HTR-8/SVneo (cell line): ENCODE results near the gene USP32.
"Not testable (repeated sequence)": the region's sequence is repeated elsewhere in the genome, so short reads cannot be mapped to it uniquely, and the experiment has no call there.

Source experiments
- DNase-seq: peaks from one replicate; pipeline ENCODE4 v3.0.0; 2011; ENCODE audit warnings: low spot score, mixed read lengths; ENCODE audit not compliant: insufficient read length
- FAIRE-seq: peaks from 2 replicates; lab custom pipeline; 2011; peaks lifted over from hg19 to GRCh38; lab: Jason Lieb, UNC

USP32 gene

GRCh38 chr17:60190032-60190431, 201.9 kb downstream of the USP32 start:
- FAIRE-seq, result not testable (repeated sequence)

GRCh38 chr17:60188759-60189158, 203.2 kb downstream of the USP32 start:
- FAIRE-seq, result no peak
- no peak for DNase-seq

More at GRCh38 chr17:60190032-60190431, 201.9 kb downstream of the USP32 start:
- DNase-seq, result not testable (repeated sequence)

GRCh38 chr17:60186846-60187745, 204.8 kb downstream of the USP32 start:
- DNase-seq, FAIRE-seq: not testable (repeated sequence)

- not testable (repeated sequence) for DNase-seq, FAIRE-seq
Measured at GRCh38 chr17:60186372-60186771, 205.6 kb downstream of the USP32 start.

GRCh38 chr17:60180380-60180779, 211.6 kb downstream of the USP32 start:
- FAIRE-seq, DNase-seq: not testable (repeated sequence)

- not testable (repeated sequence) for FAIRE-seq, DNase-seq
Measured at GRCh38 chr17:60178180-60178579, 213.8 kb downstream of the USP32 start.

- not testable (repeated sequence) for DNase-seq, FAIRE-seq
Measured at GRCh38 chr17:60176763-60177162, 215.2 kb downstream of the USP32 start.

- DNase-seq, result peak; percentile 17
Measured at GRCh38 chr17:60174767-60175166, 217.2 kb downstream of the USP32 start.

GRCh38 chr17:60174035-60174434, 217.9 kb downstream of the USP32 start:
- FAIRE-seq, result no peak
- DNase-seq, result no peak

More at GRCh38 chr17:60174767-60175166, 217.2 kb downstream of the USP32 start:
- not testable (repeated sequence) for FAIRE-seq

- FAIRE-seq (no peak), DNase-seq (no peak)
Measured at GRCh38 chr17:60173304-60173819, 218.6 kb downstream of the USP32 start.

- DNase-seq (no peak), FAIRE-seq (no peak)
Measured at GRCh38 chr17:60171753-60172079, 220.2 kb downstream of the USP32 start.

GRCh38 chr17:60170835-60171752, 220.8 kb downstream of the USP32 start:
- FAIRE-seq, result peak; percentile 64
- DNase-seq, result no peak

GRCh38 chr17:60169921-60170817, 221.8 kb downstream of the USP32 start:
- FAIRE-seq, result no peak
- DNase-seq, result peak; percentile 35

GRCh38 chr17:60168654-60169053, 223.3 kb downstream of the USP32 start:
- DNase-seq (peak; percentile 20), FAIRE-seq (peak; percentile 68)

- FAIRE-seq, result no peak
- no peak for DNase-seq
Measured at GRCh38 chr17:60167065-60167741, 224.7 kb downstream of the USP32 start.

- FAIRE-seq (peak; percentile 72), DNase-seq (no peak)
Measured at GRCh38 chr17:60165971-60166370, 226.0 kb downstream of the USP32 start.

- DNase-seq (no peak), FAIRE-seq (peak; percentile 31)
Measured at GRCh38 chr17:60165223-60165622, 226.7 kb downstream of the USP32 start.

GRCh38 chr17:60164697-60165096, 227.2 kb downstream of the USP32 start:
- no peak for FAIRE-seq

GRCh38 chr17:60164164-60164563, 227.8 kb downstream of the USP32 start:
- DNase-seq (no peak), FAIRE-seq (no peak)

More at GRCh38 chr17:60164697-60165096, 227.2 kb downstream of the USP32 start:
- DNase-seq, result no peak
